AG09309 (cell line): ENCODE results near the gene GPR52.

ENCODE experiments used
- DNase-seq: peaks from one replicate; pipeline ENCODE4 v3.0.0-alpha.2; 2010; ENCODE audit warnings: low read depth
- H3K4me3 ChIP-seq: 2 replicates; pipeline ENCODE4 v1.5.1; 2011; ENCODE audit warnings: mild to moderate bottlenecking, low read depth, low read length, moderate library complexity; ENCODE audit not compliant: control insufficient read depth
- CTCF ChIP-seq: IDR thresholded peaks from 2 replicates; pipeline ENCODE4 v1.5.1; 2011; ENCODE audit warnings: mild to moderate bottlenecking, low read depth, low read length, inconsistent platforms; ENCODE audit not compliant: insufficient read depth, control insufficient read depth; ENCODE audit errors: missing control alignments

The GPR52 gene

DNA sequence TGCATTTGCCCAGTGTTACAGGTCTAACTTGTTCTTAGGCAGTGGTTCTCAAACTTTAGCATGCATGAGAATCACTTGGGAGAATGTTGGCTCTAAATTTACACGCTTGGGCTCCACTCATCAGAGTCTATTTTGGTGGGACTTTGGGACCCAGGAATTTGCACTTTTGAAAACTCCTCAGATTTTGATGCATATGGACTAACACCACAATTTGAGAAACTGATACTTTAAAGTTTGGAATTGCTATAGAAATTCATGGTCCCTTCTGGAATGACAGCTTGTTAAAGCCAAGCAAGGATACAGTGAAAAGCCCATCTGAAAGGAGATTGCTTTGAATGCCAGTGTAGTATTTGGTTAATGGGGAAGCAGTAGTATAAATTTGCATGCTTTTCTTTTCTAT, 31.5 kb downstream of the GPR52 start:
- TF ChIP-seq CTCF = no peak
- DNase-seq = no peak
- no peak overlapping the region for H3K4me3 ChIP-seq

DNA sequence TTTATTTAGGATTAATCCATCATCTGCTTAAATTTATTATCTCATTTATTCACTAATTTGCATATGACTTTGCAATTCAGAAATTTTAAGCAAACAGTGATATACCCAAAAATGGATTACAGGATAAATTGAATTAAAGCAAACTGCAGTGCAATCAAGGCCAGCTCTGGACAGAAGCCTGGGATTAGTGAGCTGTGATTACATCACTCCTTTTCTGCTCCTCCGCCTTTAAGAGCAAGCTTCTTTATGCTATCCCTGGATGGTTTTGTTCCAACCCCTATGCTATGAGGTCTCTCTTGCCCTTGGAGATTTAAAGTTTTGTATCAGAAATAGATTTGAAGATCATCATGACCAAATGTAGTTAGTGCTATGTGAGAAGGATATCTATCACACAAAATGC, 32.6 kb downstream of the GPR52 start:
- no peak for TF ChIP-seq CTCF
- no peak for DNase-seq
- no peak overlapping the region for H3K4me3 ChIP-seq

- TF ChIP-seq CTCF = no peak
- no peak overlapping the region for H3K4me3 ChIP-seq
- DNase-seq = no peak
These were observed 43.8 kb downstream of the GPR52 start for GRCh38 chr1:174491606-174492005.

DNA sequence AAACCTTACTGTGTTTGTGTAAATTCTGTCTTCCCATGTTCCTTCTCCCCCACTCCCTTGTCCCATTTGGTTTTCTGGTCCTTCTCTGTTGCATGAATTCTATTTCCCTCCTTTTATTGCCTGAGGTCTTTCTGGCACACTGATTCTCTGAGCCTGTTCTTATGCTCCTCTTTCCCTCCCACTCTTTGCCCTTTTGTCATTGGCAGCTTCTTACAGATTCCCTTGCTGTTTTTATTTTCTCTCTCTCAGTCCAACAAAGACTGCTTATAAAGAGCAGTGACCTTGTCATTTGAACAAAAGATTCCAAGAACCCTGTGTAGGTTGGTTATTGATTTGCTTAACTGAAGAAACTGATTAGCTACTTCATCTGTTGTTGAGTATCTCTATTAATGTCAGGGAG, 49.7 kb downstream of the GPR52 start:
- TF ChIP-seq CTCF = no peak
- DNase-seq = no peak

More for the DNA sequence above, 49.7 kb downstream of the GPR52 start:
- no peak overlapping the region for H3K4me3 ChIP-seq
